ENCODE data around the gene MACC1.

The MACC1 gene

DNA sequence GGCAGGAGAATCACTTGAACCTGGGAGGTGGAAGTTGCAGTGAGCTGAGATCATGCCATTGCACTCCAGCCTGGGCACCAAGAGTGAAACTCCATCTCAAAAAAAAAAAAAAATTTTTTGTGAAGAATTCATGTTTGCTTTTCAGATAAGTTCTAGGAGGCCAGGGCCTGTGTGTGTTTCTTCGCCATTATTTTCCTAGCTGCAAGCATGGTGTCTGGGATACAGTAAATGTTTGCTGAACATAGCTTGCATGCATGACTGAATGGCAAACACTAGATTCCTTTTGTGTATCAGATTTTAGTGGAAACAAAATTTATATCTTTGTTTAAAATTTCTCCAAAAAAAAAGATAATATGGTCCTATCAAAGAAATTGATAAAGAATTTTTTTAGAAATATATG, 9.7 kb upstream of the MACC1 start:
- POLR2A ChIA-PET = no interaction called here
- CTCF ChIA-PET = interaction anchor here (0.9 to 1.4 kb wide), 3 partner anchors 8 to 41 kb away, joined by 3 to 4 read pairs (median 3); no protein-coding TSS in a partner anchor
- TF ChIP-seq, protein P1, sequence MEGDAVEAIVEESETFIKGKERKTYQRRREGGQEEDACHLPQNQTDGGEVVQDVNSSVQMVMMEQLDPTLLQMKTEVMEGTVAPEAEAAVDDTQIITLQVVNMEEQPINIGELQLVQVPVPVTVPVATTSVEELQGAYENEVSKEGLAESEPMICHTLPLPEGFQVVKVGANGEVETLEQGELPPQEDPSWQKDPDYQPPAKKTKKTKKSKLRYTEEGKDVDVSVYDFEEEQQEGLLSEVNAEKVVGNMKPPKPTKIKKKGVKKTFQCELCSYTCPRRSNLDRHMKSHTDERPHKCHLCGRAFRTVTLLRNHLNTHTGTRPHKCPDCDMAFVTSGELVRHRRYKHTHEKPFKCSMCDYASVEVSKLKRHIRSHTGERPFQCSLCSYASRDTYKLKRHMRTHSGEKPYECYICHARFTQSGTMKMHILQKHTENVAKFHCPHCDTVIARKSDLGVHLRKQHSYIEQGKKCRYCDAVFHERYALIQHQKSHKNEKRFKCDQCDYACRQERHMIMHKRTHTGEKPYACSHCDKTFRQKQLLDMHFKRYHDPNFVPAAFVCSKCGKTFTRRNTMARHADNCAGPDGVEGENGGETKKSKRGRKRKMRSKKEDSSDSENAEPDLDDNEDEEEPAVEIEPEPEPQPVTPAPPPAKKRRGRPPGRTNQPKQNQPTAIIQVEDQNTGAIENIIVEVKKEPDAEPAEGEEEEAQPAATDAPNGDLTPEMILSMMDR (IDR thresholded peaks at IDR 0.05; ENCODE audit: control extremely low read depth, extremely low read depth, low read depth, missing control alignments) = no peak
- no peak for DNase-seq (ENCODE audit: extremely low spot score)

DNA sequence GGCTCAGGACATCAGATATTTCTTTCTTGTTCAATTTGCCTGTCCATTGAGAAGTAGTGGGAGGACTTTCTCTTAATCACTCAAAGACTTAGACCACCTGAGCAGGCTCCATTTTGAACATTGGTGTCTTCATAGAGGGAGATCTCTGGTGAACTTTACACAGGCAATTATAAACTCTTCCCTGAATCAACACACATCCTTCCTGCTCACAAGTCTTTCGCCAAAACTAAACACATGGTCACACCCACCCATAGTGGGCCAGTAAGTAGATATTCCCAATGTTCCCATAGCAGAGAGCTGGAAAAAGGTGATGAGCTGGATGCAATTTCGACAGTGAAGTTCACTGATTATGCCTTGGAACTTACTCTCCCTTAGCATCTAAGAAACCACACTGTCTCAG, 8.2 kb upstream of the MACC1 start:
- POLR2A ChIA-PET = no interaction called here
- CTCF ChIA-PET = interaction anchor here (1.4 kb wide), 1 partner anchor 9 kb away, joined by 4 read pairs; no protein-coding TSS in a partner anchor
- TF ChIP-seq, protein P1 (IDR thresholded peaks at IDR 0.05; ENCODE audit: control extremely low read depth, extremely low read depth, low read depth, missing control alignments) = no peak
- DNase-seq (ENCODE audit: extremely low spot score) = no peak

DNA sequence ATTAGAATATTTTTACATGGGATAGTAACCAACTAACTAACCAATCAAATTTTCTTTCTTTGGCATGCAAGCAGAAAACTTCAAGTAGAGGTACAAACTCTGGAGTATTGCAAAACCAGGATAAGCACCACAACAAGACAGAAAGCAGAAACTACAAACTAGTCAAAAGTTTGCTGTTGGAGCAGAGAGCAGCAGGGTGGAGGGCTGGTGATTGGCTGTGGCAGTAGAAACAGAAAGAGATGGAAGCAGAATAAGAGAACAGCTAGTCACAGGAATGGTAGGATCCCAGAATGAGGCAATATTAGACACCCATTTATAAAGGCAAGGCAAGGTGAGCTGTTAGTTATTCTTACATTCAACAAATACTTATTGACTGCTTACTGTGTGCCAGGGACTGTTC, 6.8 kb upstream of the MACC1 start:
- POLR2A ChIA-PET = no interaction called here
- CTCF ChIA-PET = interaction anchor here (8.1 kb wide), 1 partner anchor 12 kb away, joined by 85 read pairs; no protein-coding TSS in a partner anchor
- no peak for DNase-seq (ENCODE audit: extremely low spot score)
- TF ChIP-seq, protein P1 (IDR thresholded peaks at IDR 0.05; ENCODE audit: control extremely low read depth, extremely low read depth, low read depth, missing control alignments) = no peak

DNA sequence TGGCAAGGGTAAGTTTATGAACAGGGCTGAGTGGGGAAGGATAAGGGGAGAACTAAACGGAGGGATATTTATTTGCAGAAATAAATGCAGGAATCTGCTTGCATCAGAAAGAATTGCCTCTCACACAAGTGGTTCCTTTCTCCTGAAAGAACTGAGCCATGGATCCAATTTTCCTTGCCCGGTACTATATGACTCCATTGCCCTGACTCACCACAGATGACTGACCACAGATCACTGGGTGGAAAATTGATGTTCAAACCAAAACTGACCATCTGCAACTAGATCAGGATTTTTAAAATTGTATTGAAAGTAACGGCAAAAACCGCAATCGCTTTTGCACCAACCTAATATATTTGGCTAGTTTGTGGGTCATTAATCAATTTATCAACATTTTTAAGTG, 6.2 kb upstream of the MACC1 start:
- ChIA-PET POLR2A (interaction anchor here (0.7 kb wide), 1 partner anchor 1148 kb away, joined by 3 read pairs; no protein-coding TSS in a partner anchor), CTCF (interaction anchor here (8.1 kb wide), 1 partner anchor 13 kb away, joined by 85 read pairs; no protein-coding TSS in a partner anchor)
- TF ChIP-seq, protein P1 (IDR thresholded peaks at IDR 0.05; ENCODE audit: control extremely low read depth, extremely low read depth, low read depth, missing control alignments) = no peak
- no peak for DNase-seq (ENCODE audit: extremely low spot score)

DNA sequence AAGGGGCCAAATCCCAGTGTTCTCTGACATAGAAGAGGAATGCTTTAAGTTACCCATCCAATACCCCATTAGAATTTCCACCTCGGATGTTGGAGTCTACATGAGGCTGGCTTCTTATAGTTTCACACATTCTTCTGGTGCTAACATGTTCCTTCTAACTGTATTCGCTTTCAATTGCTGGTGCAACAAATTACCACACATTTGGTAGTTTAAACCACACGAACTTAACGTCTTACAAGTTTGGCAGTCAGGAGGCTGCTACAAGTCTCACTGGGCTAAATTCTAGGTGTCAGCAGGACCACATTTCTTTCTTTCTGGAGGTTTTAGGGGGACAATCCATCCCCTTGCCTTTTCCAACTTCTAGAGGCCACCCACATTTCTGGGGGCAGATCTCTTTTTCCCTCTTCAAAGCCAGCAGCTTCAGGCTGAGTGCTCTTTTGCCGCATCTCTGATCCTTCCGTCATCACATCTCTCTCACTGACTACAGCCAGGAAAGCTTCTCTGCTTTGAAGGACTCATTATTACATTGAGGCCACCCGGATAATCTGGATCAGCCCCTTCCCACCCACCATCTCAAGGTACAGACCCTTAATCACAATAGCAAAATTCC, 5.1 kb upstream of the MACC1 start:
- CTCF ChIA-PET = interaction anchor here (3.1 to 8.1 kb wide), 2 partner anchors 9 to 14 kb away, joined by 21 to 85 read pairs; no protein-coding TSS in a partner anchor
- TF ChIP-seq, protein P1 (IDR thresholded peaks at IDR 0.05; ENCODE audit: control extremely low read depth, extremely low read depth, low read depth, missing control alignments) = no peak
- POLR2A ChIA-PET = interaction anchor here (0.7 kb wide), 1 partner anchor 1149 kb away, joined by 3 read pairs; no protein-coding TSS in a partner anchor
- no peak for DNase-seq (ENCODE audit: extremely low spot score)

DNA sequence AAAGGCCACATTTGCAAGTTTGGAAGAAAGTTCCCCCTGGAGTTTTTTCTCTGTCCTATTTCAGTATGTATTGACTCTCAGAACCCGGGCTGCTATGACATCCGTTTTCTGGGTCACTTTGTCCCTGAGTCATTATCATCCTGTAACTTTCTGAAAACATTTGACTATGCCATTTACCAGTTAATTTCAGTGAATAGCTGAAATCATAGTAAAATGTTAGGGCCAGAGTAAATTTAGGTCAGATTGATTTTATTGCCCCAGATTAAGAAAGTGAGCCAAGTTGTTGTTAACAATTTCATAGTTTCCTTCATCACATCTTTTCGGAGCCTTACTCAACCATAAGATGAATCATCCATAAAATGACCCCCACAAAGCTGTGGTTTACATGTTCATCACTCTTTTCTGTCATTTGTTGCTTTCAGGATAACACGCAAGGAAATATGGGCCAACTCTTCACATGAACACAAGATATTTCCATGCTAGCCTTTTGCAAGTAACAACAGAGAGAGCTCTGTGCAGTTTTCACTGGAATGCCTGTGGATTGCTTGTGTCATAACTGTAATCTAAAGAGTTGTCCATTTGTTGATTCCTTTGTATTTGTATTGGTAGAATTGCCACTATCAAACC, 3.9 kb upstream of the MACC1 start:
- ChIA-PET POLR2A (interaction anchor here (0.9 to 3.7 kb wide), 4 partner anchors 16 to 110 kb away, joined by 4 to 45 read pairs (median 6); partner anchors contain the start of gene ITGB8), CTCF (interaction anchor here (1.4 to 8.1 kb wide), 6 partner anchors 10 to 238 kb away, joined by 3 to 85 read pairs (median 16); no protein-coding TSS in a partner anchor)
- DNase-seq (ENCODE audit: extremely low spot score) = no peak
- TF ChIP-seq, protein P1 (IDR thresholded peaks at IDR 0.05; ENCODE audit: control extremely low read depth, extremely low read depth, low read depth, missing control alignments) = no peak

Data from GM10248 (cell line).